Limb (tissue), 2 donors: ENCODE data around the gene MAP1S.

Experiments used
- DNase-seq, 2 donors: peaks; one replicate each; pipeline ENCODE4 v3.0.0-alpha.2; 2016; ENCODE audit errors: extremely low spot score in 2 of 2

MAP1S gene

GRCh38 chr19:17737690-17738153, 18.4 kb downstream of the MAP1S start:
- no peak for DNase-seq

GRCh38 chr19:17739121-17739875, 20.0 kb downstream of the MAP1S start:
- no peak for DNase-seq

- no peak for DNase-seq
Observed at GRCh38 chr19:17741456-17741855, 22.2 kb downstream of the MAP1S start.

- no peak for DNase-seq
Observed at GRCh38 chr19:17743874-17744580, 24.7 kb downstream of the MAP1S start.

GRCh38 chr19:17747205-17748098, 28.2 kb downstream of the MAP1S start:
- peak; percentile 91 to 93 for DNase-seq

GRCh38 chr19:17748884-17749638, 29.8 kb downstream of the MAP1S start:
- DNase-seq, result no peak

GRCh38 chr19:17749912-17750317, 30.6 kb downstream of the MAP1S start:
- no peak for DNase-seq

GRCh38 chr19:17751103-17751911, 32.0 kb downstream of the MAP1S start, which contains the start of gene FCHO1:
Gene FCHO1, plus strand, starts transcription at chr19:17751477. Its CDS starts 3,688 bp downstream, at chr19:17755165.
- no peak for DNase-seq

GRCh38 chr19:17751912-17752273, 32.6 kb downstream of the MAP1S start:
- no peak for DNase-seq

- DNase-seq, result no peak
Observed at GRCh38 chr19:17752865-17753639, 33.8 kb downstream of the MAP1S start.

- no peak for DNase-seq
Observed at GRCh38 chr19:17753976-17754375, 34.7 kb downstream of the MAP1S start.

GRCh38 chr19:17754634-17755442, 35.6 kb downstream of the MAP1S start:
- no peak for DNase-seq

- no peak for DNase-seq
Observed at GRCh38 chr19:17755443-17755890, 36.2 kb downstream of the MAP1S start.

GRCh38 chr19:17755977-17756670, 36.8 kb downstream of the MAP1S start:
- peak in 1 of 2 donors; percentile 79 for DNase-seq

- peak; percentile 42 to 85 for DNase-seq
Observed at GRCh38 chr19:17757125-17757524, 37.8 kb downstream of the MAP1S start.

GRCh38 chr19:17758515-17758914, 39.2 kb downstream of the MAP1S start:
- no peak for DNase-seq

GRCh38 chr19:17761148-17761547, 41.9 kb downstream of the MAP1S start:
- DNase-seq, result no peak
